ENCODE measurements around the gene FAIM2.
"Not testable (repeated sequence)": the region's sequence is repeated elsewhere in the genome, so short reads cannot be mapped to it uniquely, and the experiment has no call there.

FAIM2 gene

GRCh38 chr12:49893753-49894750, 9.6 kb downstream of the FAIM2 start:
- DNase-seq (ENCODE audit: low read depth), result no peak

GRCh38 chr12:49892732-49893317, 10.9 kb downstream of the FAIM2 start:
- DNase-seq (ENCODE audit: low read depth), result no peak

- DNase-seq (ENCODE audit: low read depth), result no peak
These were observed 11.5 kb downstream of the FAIM2 start for GRCh38 chr12:49892084-49892731.

GRCh38 chr12:49891476-49891875, 12.2 kb downstream of the FAIM2 start:
- DNase-seq (ENCODE audit: low read depth), result no peak

- DNase-seq (ENCODE audit: low read depth), result no peak
These were observed 12.7 kb downstream of the FAIM2 start for GRCh38 chr12:49891012-49891411.

- DNase-seq (ENCODE audit: low read depth), result no peak
These were observed 13.6 kb downstream of the FAIM2 start for GRCh38 chr12:49890096-49890461.

- DNase-seq (ENCODE audit: low read depth), result no peak
These were observed 14.2 kb downstream of the FAIM2 start for GRCh38 chr12:49889361-49890095.

GRCh38 chr12:49888461-49889151, 15.1 kb downstream of the FAIM2 start:
- no peak for DNase-seq (ENCODE audit: low read depth)

GRCh38 chr12:49887536-49888401, 15.9 kb downstream of the FAIM2 start:
- DNase-seq (ENCODE audit: low read depth), result no peak

- DNase-seq (ENCODE audit: low read depth), result no peak
These were observed 16.6 kb downstream of the FAIM2 start for GRCh38 chr12:49887091-49887490.

- DNase-seq (ENCODE audit: low read depth), result no peak
These were observed 17.8 kb downstream of the FAIM2 start for GRCh38 chr12:49885663-49886461.

- no peak for DNase-seq (ENCODE audit: low read depth)
These were observed 18.6 kb downstream of the FAIM2 start for GRCh38 chr12:49885118-49885517.

GRCh38 chr12:49882851-49883464, 20.7 kb downstream of the FAIM2 start:
- DNase-seq (ENCODE audit: low read depth), result no peak

- no peak for DNase-seq (ENCODE audit: low read depth)
These were observed 21.4 kb downstream of the FAIM2 start for GRCh38 chr12:49882248-49882850.

GRCh38 chr12:49881415-49882247, 22.1 kb downstream of the FAIM2 start:
- DNase-seq (ENCODE audit: low read depth), result no peak

GRCh38 chr12:49880756-49881414, 22.8 kb downstream of the FAIM2 start:
- no peak for DNase-seq (ENCODE audit: low read depth)

GRCh38 chr12:49879065-49879464, 24.6 kb downstream of the FAIM2 start:
- DNase-seq (ENCODE audit: low read depth), result not testable (repeated sequence)

Measured in activated T-helper 9 cell treated with anti-CD3 and anti-CD28 coated beads, Interleukin-2, amount 50 U/mL, for 16 hours (primary cell).